HT-29 (cell line): Measurements from ENCODE around the gene OPCML. TPM values are rescaled to one million over a fixed set of nuclear protein-coding genes. Genes with fewer than 3 reads are reported as not detected.

Experiments used
- DNase-seq: peaks from one replicate; pipeline ENCODE4 v3.0.0-alpha.2; 2015; ENCODE audit warnings: low spot score
- total RNA-seq: library from RNA; depleted of rRNA; stranded (reverse); fragments of >200 nt; shearing (Covaris generic); gene quantifications from 2 replicates; pipeline ENCODE4 v1.2.3, GENCODE V29; 2014

OPCML gene
- total RNA-seq, 1 experiment from 2014 or later: not detected

GRCh38 chr11:132681971-132682370, 850.3 kb downstream of the OPCML start:
- DNase-seq: no peak

DNA sequence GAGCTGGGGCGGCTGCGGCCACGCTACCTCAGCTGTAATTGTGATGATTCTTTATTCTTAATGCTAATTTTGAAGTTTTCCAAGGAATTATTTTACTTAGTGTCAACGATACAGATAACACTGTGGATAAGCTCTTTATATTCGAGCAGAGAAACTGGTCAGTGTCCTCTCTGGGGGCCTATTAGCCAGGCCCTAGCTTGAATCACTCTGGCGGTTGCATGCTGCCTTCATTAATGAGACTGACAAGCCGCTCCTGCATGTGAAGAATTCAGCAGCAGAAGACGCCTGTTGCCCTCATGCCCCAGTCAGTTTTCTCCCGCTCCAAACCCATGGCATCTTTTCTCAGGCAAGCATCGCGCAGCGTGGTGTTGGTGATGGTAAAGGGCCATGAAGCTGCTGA, 851.7 kb downstream of the OPCML start:
- DNase-seq: no peak

DNA sequence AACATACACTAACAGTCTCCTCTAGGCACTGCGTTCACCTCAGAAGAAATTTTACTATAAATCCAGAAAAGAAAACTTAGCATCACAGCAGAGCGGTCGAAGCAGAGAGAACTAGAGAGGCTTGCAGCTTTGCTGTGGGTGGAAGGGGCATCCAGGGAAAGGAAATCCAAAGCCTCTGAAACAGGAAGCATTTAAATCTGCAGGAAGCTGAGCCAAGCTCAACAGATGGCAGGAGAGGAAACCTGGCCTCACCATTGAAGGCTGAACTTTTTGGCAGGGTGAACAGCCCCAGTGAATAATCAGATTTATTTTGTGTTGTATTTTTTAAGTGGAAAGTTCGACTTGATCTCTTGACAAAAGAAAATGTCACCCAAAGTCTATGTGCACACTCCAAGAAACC, 858.1 kb downstream of the OPCML start:
- no peak for DNase-seq

- no peak for DNase-seq
Measured at GRCh38 chr11:132671851-132672370, 860.4 kb downstream of the OPCML start.

DNA sequence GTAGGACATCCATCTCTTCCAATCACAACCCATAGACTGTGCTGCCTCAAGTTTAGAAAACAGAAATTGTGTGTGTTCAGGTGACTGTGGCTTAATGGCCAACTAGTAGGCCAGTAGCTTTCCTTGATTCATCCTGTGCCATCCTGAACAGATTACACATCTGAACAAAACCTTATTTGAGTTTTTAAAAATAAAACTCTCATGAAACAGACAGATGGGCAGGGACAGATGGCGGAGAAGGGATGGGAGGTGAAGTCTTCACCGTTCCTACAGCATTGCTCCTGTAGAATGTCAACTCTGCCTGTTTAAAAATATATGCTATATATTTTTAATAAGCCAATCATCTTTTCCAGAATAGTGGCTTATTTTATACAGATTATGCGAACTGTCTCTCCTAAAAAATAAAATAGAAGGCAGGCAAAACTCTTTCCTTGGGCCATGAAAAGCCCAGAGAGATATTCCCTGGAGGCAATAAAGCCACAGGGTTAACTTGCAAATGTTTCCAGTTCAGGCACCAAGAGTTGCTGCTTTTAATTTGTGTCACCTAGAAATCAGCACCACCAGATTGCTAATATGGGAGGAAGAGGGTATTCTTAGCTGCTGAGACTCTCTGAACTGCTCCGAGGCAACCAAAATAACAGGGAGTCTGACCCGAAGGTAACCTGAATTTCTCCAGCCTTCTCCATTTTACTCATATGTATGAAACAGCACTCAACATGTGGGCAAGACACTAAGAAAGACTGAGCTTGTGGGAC, 861.2 kb downstream of the OPCML start:
- DNase-seq: no peak

GRCh38 chr11:132669949-132670348, 862.4 kb downstream of the OPCML start:
- DNase-seq: no peak

DNA sequence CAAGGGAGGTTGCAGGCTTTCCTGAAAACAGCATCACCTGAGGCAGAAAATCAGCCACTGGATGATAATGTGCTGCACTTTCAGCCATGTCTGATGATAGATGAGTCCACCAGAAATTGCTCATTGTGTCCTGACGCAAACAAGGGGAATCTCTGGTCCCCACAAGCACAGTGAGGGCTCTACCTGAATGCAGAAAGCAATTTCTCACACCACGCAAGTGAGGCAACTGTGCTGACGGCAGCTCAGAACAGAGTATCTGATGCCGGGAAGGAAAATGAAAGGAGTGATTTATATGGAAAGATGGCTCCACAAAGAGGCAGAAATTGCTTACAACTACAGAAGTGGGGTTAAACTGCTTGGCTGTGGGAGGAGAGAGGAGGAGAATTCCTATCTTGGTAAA, 867.1 kb downstream of the OPCML start:
- DNase-seq: no peak

GRCh38 chr11:132658696-132659095, 873.6 kb downstream of the OPCML start:
- DNase-seq: no peak

DNA sequence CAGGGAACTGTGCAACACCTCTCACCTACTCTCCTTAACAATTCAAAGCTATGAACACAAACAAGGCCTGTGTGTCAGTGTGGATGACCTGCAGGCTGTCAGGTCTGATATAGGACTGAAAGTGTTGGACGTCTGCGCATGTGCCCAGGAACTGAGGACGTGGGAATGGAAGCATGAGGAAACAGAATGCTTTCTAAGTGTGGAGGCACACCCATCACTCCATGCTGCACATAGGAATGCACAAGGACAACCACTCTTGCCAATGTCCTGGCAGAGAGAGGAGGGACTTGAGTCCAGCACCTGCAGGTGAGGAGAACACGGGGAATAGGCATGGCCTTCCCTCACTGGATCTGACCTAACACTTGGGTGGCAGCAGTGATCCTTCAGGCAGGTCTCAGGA, 874.3 kb downstream of the OPCML start:
- DNase-seq: no peak

DNA sequence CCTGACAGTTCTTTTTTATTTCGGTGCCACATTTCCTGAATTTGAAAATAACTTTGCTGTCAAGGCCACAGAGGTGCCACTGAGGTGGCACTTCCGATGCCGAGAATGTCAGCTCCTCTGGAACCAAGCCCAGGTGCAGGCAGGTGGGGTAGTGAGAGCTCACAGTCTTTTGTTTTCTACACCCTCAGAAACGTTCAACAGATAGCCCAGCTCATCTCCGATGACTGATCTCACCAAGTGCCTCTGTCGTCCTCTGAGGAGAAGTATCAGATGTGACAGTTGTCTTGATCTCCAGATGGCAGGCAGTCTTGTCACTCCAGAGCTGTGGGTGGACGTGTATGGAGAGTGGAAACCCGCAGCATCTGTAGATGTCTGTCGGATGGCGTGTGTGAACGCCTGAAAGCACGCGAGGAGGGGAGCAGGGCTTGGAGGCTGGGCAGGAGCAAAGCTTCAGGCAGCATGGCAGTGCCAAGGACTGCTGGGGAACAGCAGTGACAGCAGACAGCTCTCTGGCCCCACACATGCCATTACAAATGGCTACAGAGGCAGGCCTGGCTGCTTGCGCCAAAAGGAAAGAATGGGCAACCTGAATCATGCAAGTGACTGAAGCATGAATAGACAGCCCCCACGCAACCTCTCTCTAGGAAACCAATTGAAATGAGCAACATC, 877.0 kb downstream of the OPCML start:
- no peak for DNase-seq

GRCh38 chr11:132653237-132653636, 879.1 kb downstream of the OPCML start:
- DNase-seq: no peak

DNA sequence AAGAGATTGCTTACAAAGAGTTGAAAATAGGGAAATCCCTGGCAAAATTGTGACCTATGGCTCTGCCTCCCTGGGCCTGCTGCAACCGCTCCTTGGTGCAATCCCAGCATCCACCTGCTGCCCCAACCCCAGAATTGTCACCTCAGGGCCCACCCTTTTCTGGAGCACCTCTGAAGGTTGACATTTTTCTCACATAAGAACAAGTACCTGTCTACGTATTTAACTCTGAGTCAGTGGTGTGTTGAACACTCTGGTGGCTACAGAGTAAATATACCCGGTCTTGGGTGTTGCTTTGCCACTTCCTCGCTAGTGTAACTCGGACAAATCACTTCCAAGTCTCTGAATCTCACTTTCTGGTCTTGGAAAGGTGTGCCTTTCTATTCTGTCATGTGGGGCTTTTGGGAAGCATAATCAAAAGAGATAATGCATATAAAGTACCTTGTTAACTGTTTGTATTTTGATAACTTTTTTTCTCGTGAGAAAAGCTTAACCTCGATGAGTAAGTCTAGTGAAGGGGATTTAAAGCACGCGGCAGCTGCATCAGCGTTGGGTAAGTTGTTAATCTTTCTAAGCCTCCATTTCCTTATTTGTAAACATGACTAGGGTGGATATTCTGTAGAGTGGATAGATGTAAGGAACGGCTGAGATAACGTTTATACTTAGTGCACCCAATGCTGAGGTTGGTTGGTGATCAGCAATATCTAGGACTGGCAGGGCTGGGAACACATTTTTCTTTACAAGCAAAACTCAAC, 881.2 kb downstream of the OPCML start:
- no peak for DNase-seq

- DNase-seq: no peak
Measured at GRCh38 chr11:132649277-132649676, 883.0 kb downstream of the OPCML start.

GRCh38 chr11:132648851-132649250, 883.5 kb downstream of the OPCML start:
- no peak for DNase-seq

GRCh38 chr11:132646890-132647289, 885.4 kb downstream of the OPCML start:
- DNase-seq: no peak

DNA sequence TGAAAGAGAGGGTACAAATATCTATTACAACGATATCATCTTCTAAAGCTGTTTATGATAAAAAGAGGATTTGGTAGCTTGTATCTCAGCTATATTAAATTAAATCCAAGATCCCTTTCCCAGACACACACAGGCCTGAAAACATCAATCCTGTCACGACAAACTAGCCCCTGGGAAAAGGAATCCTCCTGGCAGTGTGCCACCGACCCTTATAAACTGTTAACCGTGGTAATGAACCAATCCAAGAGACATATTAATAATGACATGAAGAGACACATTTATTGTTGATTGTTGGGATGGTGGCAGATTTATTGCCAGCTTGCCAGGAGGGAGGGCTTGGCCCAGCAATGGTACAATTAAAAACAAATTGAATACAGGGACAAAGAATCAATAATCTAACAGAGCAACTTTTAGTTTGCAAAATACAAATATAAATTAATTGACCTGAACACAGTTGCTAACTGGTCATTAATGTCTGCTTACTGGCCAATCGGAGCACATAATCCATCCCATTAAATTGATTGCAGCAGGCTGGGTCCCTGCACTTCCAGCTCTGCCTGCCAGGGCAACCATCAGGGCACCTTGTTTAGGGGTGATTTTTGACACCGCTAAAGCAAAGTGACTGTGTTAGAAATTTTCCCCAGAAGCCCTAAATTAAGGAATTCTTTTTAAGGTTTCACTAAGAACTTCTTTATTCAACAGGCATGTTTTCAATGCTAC, 887.6 kb downstream of the OPCML start:
- DNase-seq: no peak

DNA sequence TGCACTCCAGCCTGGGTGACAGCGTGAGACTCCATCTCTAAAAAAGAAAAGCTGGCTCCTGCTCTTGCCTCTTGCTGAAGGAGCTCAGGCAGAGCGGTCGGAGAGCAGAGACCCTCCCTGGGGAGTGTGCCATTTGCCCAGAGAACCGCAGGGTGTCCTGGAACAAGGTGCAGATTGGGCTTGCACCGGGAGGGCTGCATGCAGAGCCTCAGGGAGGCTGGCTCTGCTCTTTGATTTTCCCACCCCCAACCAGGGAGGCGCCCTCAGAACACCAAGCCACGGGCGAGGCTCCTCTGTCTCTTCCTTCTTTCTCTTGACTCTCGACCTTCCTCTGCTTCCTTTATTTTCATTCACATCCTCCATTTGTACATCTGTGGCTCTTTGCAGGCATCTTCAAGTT, 889.1 kb downstream of the OPCML start:
- no peak for DNase-seq

DNA sequence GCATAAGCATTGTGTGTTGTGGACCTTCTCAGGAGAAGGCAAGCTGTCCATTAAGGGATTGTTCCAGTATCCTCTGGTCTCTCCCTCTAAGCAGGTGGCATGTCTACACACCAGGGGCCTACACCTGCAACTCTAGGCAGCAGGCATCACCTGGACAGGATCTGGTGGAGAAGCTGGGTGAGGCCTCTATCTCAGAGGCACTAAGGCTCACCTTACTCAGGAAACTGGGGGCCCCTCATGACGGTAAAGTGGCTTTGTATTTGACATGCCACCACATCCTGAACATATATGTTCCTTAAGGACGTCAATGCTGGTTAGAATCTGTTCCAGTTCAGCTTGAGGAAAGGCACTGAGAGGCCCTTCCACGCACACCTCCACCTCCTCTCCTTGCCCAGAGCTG, 891.3 kb downstream of the OPCML start:
- no peak for DNase-seq

- no peak for DNase-seq
Measured at GRCh38 chr11:132639986-132640385, 892.3 kb downstream of the OPCML start.

GRCh38 chr11:132639403-132639802, 892.9 kb downstream of the OPCML start:
- no peak for DNase-seq

- no peak for DNase-seq
Measured at GRCh38 chr11:132638423-132638822, 893.9 kb downstream of the OPCML start.

GRCh38 chr11:132636523-132636922, 895.8 kb downstream of the OPCML start:
- no peak for DNase-seq
